GM18867 (cell line): ENCODE data around the gene DGKB.

Source experiments
- ATAC-seq: cut with Tn5 transposase; IDR thresholded peaks from one replicate; pipeline ENCODE4 v1.9.1; 2021; ENCODE audit warnings: mild to moderate bottlenecking, moderate library complexity; ENCODE audit not compliant: unreplicated experiment

DGKB gene

GRCh38 chr7:14825912-14826311 lies 76.6 kb downstream of the DGKB start:
- ATAC-seq, result no peak

GRCh38 chr7:14822481-14822854 lies 80.1 kb downstream of the DGKB start:
- no peak for ATAC-seq

GRCh38 chr7:14821757-14822480 lies 80.6 kb downstream of the DGKB start:
- ATAC-seq, result no peak

- ATAC-seq, result no peak
These were observed 83.7 kb downstream of the DGKB start for GRCh38 chr7:14818871-14819270.

- ATAC-seq, result no peak
These were observed 84.5 kb downstream of the DGKB start for GRCh38 chr7:14817829-14818614.

GRCh38 chr7:14807507-14807906 lies 95.0 kb downstream of the DGKB start:
- no peak for ATAC-seq

GRCh38 chr7:14806891-14807290 lies 95.7 kb downstream of the DGKB start:
- ATAC-seq, result no peak

GRCh38 chr7:14805105-14805719 lies 97.3 kb downstream of the DGKB start:
- no peak for ATAC-seq

- ATAC-seq, result no peak
These were observed 101.9 kb downstream of the DGKB start for GRCh38 chr7:14800664-14801063.

- ATAC-seq, result no peak
These were observed 109.4 kb downstream of the DGKB start for GRCh38 chr7:14793151-14793550.

- ATAC-seq, result no peak
These were observed 115.0 kb downstream of the DGKB start for GRCh38 chr7:14787551-14787950.

GRCh38 chr7:14786314-14786895 lies 116.1 kb downstream of the DGKB start:
- ATAC-seq, result no peak

- ATAC-seq, result no peak
These were observed 124.7 kb downstream of the DGKB start for GRCh38 chr7:14777806-14778205.

- ATAC-seq, result no peak
These were observed 126.3 kb downstream of the DGKB start for GRCh38 chr7:14776266-14776665.

GRCh38 chr7:14773729-14774271 lies 128.8 kb downstream of the DGKB start:
- ATAC-seq, result no peak

- ATAC-seq, result no peak
These were observed 131.9 kb downstream of the DGKB start for GRCh38 chr7:14770614-14771013.

- no peak for ATAC-seq
These were observed 133.3 kb downstream of the DGKB start for GRCh38 chr7:14769261-14769660.

GRCh38 chr7:14767716-14768425 lies 134.7 kb downstream of the DGKB start:
- no peak for ATAC-seq

GRCh38 chr7:14766747-14767146 lies 135.8 kb downstream of the DGKB start:
- ATAC-seq, result no peak

- no peak for ATAC-seq
These were observed 136.8 kb downstream of the DGKB start for GRCh38 chr7:14765731-14766130.

GRCh38 chr7:14762561-14762960 lies 140.0 kb downstream of the DGKB start:
- ATAC-seq, result no peak
